Measurements from ENCODE around the gene MATN1. TPM values are rescaled to one million over a fixed set of nuclear protein-coding genes. Genes with fewer than 3 reads are reported as not detected.

Gene MATN1
- total and polyA plus RNA-seq, 2 experiments from 2014 or later, result 0.36 to 1.4 TPM

- Histone ChIP-seq H3K27ac (no peak overlapping the region), H3K9me3 (ENCODE audit: low read depth) (no peaks in the 10 kb centered on the region), H3K4me1 (ENCODE audit: low read depth) (no peaks in the 10 kb centered on the region), H3K27me3 (no peaks in the 10 kb centered on the region), H3K36me3 (no peaks in the 10 kb centered on the region), H3K4me3 (no peak overlapping the region)
- no peak for TF ChIP-seq CTCF (IDR thresholded peaks at IDR 0.05; ENCODE audit: low read depth, low read length)
- no peak for DNase-seq (ENCODE audit: low read depth in 1 of 2, low spot score in 1 of 2)
Observed at GRCh38 chr1:30747033-30748008, 23.9 kb upstream of the MATN1 start.

GRCh38 chr1:30746212-30747032 lies 23.0 kb upstream of the MATN1 start:
- no peak overlapping the region for H3K4me3 ChIP-seq
- TF ChIP-seq CTCF (IDR thresholded peaks at IDR 0.05; ENCODE audit: low read depth, low read length), result no peak
- H3K36me3 ChIP-seq, result no peaks in the 10 kb centered on the region
- H3K4me1 ChIP-seq (ENCODE audit: low read depth), result no peaks in the 10 kb centered on the region
- H3K27ac ChIP-seq, result no peak overlapping the region
- no peaks in the 10 kb centered on the region for H3K9me3 ChIP-seq (ENCODE audit: low read depth)
- no peaks in the 10 kb centered on the region for H3K27me3 ChIP-seq
- no peak for DNase-seq (ENCODE audit: low read depth in 1 of 2, low spot score in 1 of 2)

- no peaks in the 10 kb centered on the region for H3K36me3 ChIP-seq
- H3K27me3 ChIP-seq, result no peaks in the 10 kb centered on the region
- no peak overlapping the region for H3K27ac ChIP-seq
- H3K4me1 ChIP-seq (ENCODE audit: low read depth), result no peaks in the 10 kb centered on the region
- no peaks in the 10 kb centered on the region for H3K9me3 ChIP-seq (ENCODE audit: low read depth)
- no peak overlapping the region for H3K4me3 ChIP-seq
- TF ChIP-seq CTCF (IDR thresholded peaks at IDR 0.05; ENCODE audit: low read depth, low read length), result no peak
- no peak for DNase-seq (ENCODE audit: low read depth in 1 of 2, low spot score in 1 of 2)
Observed at GRCh38 chr1:30745834-30746208, 22.4 kb upstream of the MATN1 start.

- H3K4me1 ChIP-seq (ENCODE audit: low read depth), result no peaks in the 10 kb centered on the region
- H3K4me3 ChIP-seq, result no peak overlapping the region
- no peak for TF ChIP-seq CTCF (IDR thresholded peaks at IDR 0.05; ENCODE audit: low read depth, low read length)
- no peak overlapping the region for H3K27ac ChIP-seq
- H3K36me3 ChIP-seq, result no peaks in the 10 kb centered on the region
- no peaks in the 10 kb centered on the region for H3K9me3 ChIP-seq (ENCODE audit: low read depth)
- no peak for DNase-seq (ENCODE audit: low read depth in 1 of 2, low spot score in 1 of 2)
- H3K27me3 ChIP-seq, result no peaks in the 10 kb centered on the region
Observed at GRCh38 chr1:30745156-30745833, 21.9 kb upstream of the MATN1 start.

GRCh38 chr1:30744060-30744756 lies 20.8 kb upstream of the MATN1 start:
- Histone ChIP-seq H3K9me3 (ENCODE audit: low read depth) (no peaks in the 10 kb centered on the region), H3K27ac (no peak overlapping the region), H3K36me3 (no peaks in the 10 kb centered on the region), H3K27me3 (no peaks in the 10 kb centered on the region), H3K4me1 (ENCODE audit: low read depth) (no peaks in the 10 kb centered on the region), H3K4me3 (no peak overlapping the region)
- no peak for TF ChIP-seq CTCF (IDR thresholded peaks at IDR 0.05; ENCODE audit: low read depth, low read length)
- DNase-seq (ENCODE audit: low read depth in 1 of 2, low spot score in 1 of 2), result peak in 1 of 2 donors; percentile 42
